A673 (cell line): Measurements from ENCODE around the gene RIT1. TPM values are rescaled to one million over a fixed set of nuclear protein-coding genes. Genes with fewer than 3 reads are reported as not detected.

ENCODE experiments used
- BruUV-seq: library from RNA; stranded (reverse); fragments of 400-500 nt; replicated peaks from 2 replicates; lab custom pipeline; 2021; lab: Mats Ljungman, UMichigan
- CTCF ChIA-PET: fragments of 300-600 bp; sonication (Branson Sonifier 250); formaldehyde crosslinking; loops from one replicate; lab custom pipeline; 2022; ENCODE audit warnings: antibody characterized with exemption; lab: Charles Lee
- POLR2A ChIA-PET: fragments of 300-600 bp; sonication (Branson Sonifier 250); formaldehyde crosslinking; loops from one replicate; lab custom pipeline; 2022; ENCODE audit warnings: antibody characterized with exemption; ENCODE audit not compliant: low non-redundant PET; lab: Charles Lee
- DNase-seq: peaks from one replicate; pipeline ENCODE4 v3.0.0-alpha.2; 2015; ENCODE audit warnings: low spot score
- H3K27ac ChIP-seq: fragments of 200-600 bp; sonication (generic); 2 replicates; pipeline ENCODE4 v1.5.1; 2016; ENCODE audit warnings: mixed run types, low read depth, mild to moderate bottlenecking, mixed read lengths, antibody characterized with exemption, low read length; ENCODE audit not compliant: poor library complexity, severe bottlenecking
- H3K27me3 ChIP-seq: fragments of 200-600 bp; sonication (generic); replicated peaks from 2 replicates; pipeline ENCODE4 v1.6.1; 2017; ENCODE audit warnings: mixed run types, low read depth, mild to moderate bottlenecking, mixed read lengths, antibody characterized with exemption, low read length; ENCODE audit not compliant: insufficient read depth, poor library complexity
- H3K36me3 ChIP-seq: fragments of 200-600 bp; sonication (generic); 2 replicates; pipeline ENCODE4 v1.6.1; 2016; ENCODE audit warnings: mixed run types, mild to moderate bottlenecking, mixed read lengths, antibody characterized with exemption, low read length; ENCODE audit not compliant: insufficient read depth, poor library complexity, severe bottlenecking
- H3K4me1 ChIP-seq: fragments of 200-600 bp; sonication (generic); 2 replicates; pipeline ENCODE4 v1.6.1; 2017; ENCODE audit warnings: mixed run types, mild to moderate bottlenecking, mixed read lengths, antibody characterized with exemption, low read length; ENCODE audit not compliant: insufficient read depth, poor library complexity, severe bottlenecking
- H3K4me3 ChIP-seq: fragments of 200-600 bp; sonication (generic); 2 replicates; pipeline ENCODE4 v1.5.1; 2016; ENCODE audit warnings: low read depth, mixed run types, mild to moderate bottlenecking, mixed read lengths, low read length; ENCODE audit not compliant: poor library complexity, severe bottlenecking
- H3K9me3 ChIP-seq: fragments of 200-600 bp; sonication (generic); 2 replicates; pipeline ENCODE4 v1.6.1; 2016; ENCODE audit warnings: mixed run types, low read depth, mild to moderate bottlenecking, mixed read lengths, antibody characterized with exemption, low read length; ENCODE audit not compliant: poor library complexity, severe bottlenecking
- EZH2 ChIP-seq: fragments of 200-600 bp; sonication (generic); IDR thresholded peaks from 2 replicates; pipeline ENCODE4 v1.6.1; 2017; ENCODE audit warnings: borderline replicate concordance, low read depth, mild to moderate bottlenecking, mixed read lengths, antibody characterized with exemption, low read length; ENCODE audit not compliant: poor library complexity, severe bottlenecking
- intact Hi-C: fragments of 100-400 bp; cut with micrococcal nuclease; formaldehyde crosslinking; loops from one replicate; pipeline ENCODE4 v1.10.0; 2022; ENCODE audit not compliant: unreplicated experiment
- total RNA-seq: library from RNA; stranded (reverse); gene quantifications from 2 replicates; pipeline ENCODE4 v1.2.3, GENCODE V29; 2021
- TF ChIP-seq, protein P1 (sequence below): fragments of 300-800, 200-600 bp; sonication (generic); conservative IDR thresholded peaks from 2 replicates; pipeline ENCODE4 v1.5.1; 2017; ENCODE audit warnings: low read depth, mild to moderate bottlenecking, antibody characterized with exemption, low read length, moderate library complexity, mixed read lengths

The RIT1 gene
- total RNA-seq, 1 experiment from 2014 or later = 27.5 TPM

DNA sequence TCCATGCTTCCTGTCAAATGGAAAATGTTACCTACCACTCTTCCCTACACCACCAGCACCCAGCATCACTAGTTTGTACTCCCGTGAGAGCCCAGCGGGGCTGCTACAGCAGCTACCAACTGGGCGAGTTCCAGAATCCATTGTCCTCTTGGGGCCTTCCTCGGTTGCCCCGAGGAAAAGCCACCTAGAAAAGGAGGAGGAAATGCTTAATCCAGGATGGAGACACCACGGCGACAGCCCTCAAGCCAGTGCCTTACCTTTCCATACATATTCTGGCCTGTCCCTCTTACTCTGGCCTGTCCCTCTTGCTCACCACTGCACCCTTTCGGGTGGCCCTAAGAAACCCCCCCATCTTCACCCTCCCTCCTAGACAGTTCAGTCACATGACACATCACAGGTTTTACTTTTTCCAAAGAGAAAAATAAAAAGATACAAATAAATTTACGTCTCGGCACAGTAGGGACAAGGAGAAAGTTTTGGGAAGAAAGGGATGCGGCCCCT is 478 bp downstream of the RIT1 start:
- peaks cover 19% of the 10 kb centered on the region for H3K4me1 ChIP-seq

DNA sequence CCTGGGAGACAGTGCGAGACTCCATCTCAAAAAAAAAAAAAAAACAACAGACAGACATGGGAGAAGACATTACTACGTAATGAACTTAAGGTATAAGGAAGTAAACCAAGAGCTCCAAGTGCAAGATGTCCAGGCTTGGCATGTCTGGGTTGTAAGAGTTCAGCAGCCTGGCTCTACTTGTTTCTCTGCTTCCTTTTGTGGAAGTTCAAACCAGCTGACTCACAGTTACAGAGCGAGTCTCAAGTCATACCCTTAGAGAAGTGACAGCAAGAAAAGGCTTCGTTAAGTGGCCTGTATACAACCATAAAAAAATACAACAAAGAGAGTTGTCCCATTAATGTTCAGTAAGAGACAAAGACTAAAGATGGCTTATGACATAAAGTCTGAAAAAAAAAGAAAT is 1.3 kb downstream of the RIT1 start:
- H3K4me1 ChIP-seq = peaks cover 21% of the 10 kb centered on the region
- CTCF ChIA-PET = no interaction called here
- H3K36me3 ChIP-seq = peaks cover 64% of the 10 kb centered on the region
- peak overlapping the region; percentile 27 for H3K27ac ChIP-seq
- intact Hi-C loops = no loop called here
- H3K27me3 ChIP-seq = no peaks in the 10 kb centered on the region
- no peaks in the 10 kb centered on the region for H3K9me3 ChIP-seq
- POLR2A ChIA-PET = no interaction called here
- TF ChIP-seq EZH2 = no peak
- TF ChIP-seq, protein P1, sequence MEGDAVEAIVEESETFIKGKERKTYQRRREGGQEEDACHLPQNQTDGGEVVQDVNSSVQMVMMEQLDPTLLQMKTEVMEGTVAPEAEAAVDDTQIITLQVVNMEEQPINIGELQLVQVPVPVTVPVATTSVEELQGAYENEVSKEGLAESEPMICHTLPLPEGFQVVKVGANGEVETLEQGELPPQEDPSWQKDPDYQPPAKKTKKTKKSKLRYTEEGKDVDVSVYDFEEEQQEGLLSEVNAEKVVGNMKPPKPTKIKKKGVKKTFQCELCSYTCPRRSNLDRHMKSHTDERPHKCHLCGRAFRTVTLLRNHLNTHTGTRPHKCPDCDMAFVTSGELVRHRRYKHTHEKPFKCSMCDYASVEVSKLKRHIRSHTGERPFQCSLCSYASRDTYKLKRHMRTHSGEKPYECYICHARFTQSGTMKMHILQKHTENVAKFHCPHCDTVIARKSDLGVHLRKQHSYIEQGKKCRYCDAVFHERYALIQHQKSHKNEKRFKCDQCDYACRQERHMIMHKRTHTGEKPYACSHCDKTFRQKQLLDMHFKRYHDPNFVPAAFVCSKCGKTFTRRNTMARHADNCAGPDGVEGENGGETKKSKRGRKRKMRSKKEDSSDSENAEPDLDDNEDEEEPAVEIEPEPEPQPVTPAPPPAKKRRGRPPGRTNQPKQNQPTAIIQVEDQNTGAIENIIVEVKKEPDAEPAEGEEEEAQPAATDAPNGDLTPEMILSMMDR = no peak
- H3K4me3 ChIP-seq = peak overlapping the region; percentile 57
- BruUV-seq = no TSS peak
- DNase-seq = no peak

More for the DNA sequence above, 478 bp downstream of the RIT1 start:
- POLR2A ChIA-PET = no interaction called here
- Histone ChIP-seq H3K27me3 (no peaks in the 10 kb centered on the region), H3K27ac (peak overlapping the region; percentile 27), H3K9me3 (no peaks in the 10 kb centered on the region), H3K4me3 (peak overlapping the region; percentile 57), H3K36me3 (peaks cover 64% of the 10 kb centered on the region)
- CTCF ChIA-PET = no interaction called here
- TF ChIP-seq, protein P1 = no peak
- TF ChIP-seq EZH2 = no peak
- BruUV-seq = no TSS peak
- peak; percentile 37 for DNase-seq
- intact Hi-C loops = no loop called here

DNA sequence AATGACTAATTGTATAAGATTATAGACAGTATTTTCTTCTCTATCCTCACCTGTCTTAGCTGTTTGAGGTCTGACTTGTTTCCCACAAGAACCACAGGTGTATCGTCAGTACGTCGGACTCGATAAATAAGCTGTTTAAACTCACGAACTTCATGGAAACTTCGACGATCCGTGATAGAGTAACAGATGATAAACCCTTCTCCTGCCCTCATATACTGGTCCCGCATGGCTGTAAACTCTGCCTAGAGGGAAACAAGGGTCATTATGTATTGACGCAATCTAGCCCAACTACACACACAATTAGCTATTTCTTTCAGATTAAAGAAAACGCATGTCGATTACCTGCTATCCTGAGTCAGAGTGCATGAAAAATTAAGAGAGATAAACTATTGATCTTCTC is 6.9 kb downstream of the RIT1 start:
- DNase-seq = no peak
- no peaks in the 10 kb centered on the region for H3K27me3 ChIP-seq
- peaks cover 12% of the 10 kb centered on the region for H3K4me1 ChIP-seq
- intact Hi-C loops = no loop called here
- peaks cover 71% of the 10 kb centered on the region for H3K36me3 ChIP-seq
- H3K27ac ChIP-seq = no peak overlapping the region
- H3K4me3 ChIP-seq = no peak overlapping the region
- TF ChIP-seq EZH2 = no peak
- no TSS peak for BruUV-seq
- CTCF ChIA-PET = no interaction called here
- POLR2A ChIA-PET = interaction anchor here (0.7 kb wide), 1 partner anchor 79 kb away, joined by 4 read pairs; no protein-coding TSS in a partner anchor
- no peaks in the 10 kb centered on the region for H3K9me3 ChIP-seq

DNA sequence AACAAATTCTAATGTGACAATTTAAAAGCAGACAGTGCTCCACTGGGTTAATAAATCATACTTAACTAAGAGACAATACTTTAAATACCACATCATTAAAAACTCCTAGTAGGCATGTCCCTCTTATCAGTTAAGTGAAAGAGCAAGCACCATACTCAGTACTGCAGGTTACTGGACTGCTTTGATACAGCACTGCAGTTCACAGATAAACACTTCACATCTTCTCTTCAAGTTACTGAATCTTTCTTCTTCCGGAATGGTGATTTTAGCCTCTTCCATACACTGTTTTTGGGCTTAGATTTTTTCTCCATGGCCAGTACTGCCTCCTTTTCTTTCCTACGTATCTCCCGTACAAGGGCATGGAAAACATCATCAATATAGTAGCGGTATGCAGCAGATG is 11.0 kb downstream of the RIT1 start:
- DNase-seq = no peak
- H3K27me3 ChIP-seq = no peaks in the 10 kb centered on the region
- intact Hi-C loops = no loop called here
- peaks cover 4% of the 10 kb centered on the region for H3K4me1 ChIP-seq
- ChIA-PET CTCF (no interaction called here), POLR2A (no interaction called here)
- TSS peak; percentile 16 for BruUV-seq
- H3K27ac ChIP-seq = no peak overlapping the region
- no peak overlapping the region for H3K4me3 ChIP-seq
- H3K36me3 ChIP-seq = peaks cover 59% of the 10 kb centered on the region
- no peaks in the 10 kb centered on the region for H3K9me3 ChIP-seq
- TF ChIP-seq, protein P1 = no peak
- no peak for TF ChIP-seq EZH2
